ENCODE results near the gene PLG.

DNA sequence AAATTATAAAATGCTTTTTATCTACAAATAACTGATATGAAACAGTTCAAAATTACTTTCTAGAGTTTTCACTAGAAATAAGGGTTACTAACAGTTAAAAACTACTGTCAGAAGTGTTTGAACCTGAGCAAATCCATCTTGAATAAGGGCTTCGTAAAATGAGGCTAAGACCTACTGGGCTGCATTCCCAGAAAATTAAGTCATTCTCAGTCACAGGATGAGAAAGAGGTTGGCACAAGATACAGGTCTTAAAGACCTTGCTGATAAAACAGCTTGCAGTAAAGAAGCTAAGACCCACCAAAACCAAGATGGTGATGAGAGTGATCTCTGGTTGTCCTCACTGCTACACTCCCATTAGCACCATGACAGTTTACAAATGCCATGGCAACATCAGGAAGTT lies 93.7 kb downstream of the PLG start:
- TF ChIP-seq, protein P1, sequence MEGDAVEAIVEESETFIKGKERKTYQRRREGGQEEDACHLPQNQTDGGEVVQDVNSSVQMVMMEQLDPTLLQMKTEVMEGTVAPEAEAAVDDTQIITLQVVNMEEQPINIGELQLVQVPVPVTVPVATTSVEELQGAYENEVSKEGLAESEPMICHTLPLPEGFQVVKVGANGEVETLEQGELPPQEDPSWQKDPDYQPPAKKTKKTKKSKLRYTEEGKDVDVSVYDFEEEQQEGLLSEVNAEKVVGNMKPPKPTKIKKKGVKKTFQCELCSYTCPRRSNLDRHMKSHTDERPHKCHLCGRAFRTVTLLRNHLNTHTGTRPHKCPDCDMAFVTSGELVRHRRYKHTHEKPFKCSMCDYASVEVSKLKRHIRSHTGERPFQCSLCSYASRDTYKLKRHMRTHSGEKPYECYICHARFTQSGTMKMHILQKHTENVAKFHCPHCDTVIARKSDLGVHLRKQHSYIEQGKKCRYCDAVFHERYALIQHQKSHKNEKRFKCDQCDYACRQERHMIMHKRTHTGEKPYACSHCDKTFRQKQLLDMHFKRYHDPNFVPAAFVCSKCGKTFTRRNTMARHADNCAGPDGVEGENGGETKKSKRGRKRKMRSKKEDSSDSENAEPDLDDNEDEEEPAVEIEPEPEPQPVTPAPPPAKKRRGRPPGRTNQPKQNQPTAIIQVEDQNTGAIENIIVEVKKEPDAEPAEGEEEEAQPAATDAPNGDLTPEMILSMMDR (IDR thresholded peaks at IDR 0.05), result no peak
- no peak for TF ChIP-seq POLR2A (IDR thresholded peaks at IDR 0.05)
- no peak for TF ChIP-seq POLR2AphosphoS5 (IDR thresholded peaks at IDR 0.05)
